IMR-90 (cell line): ENCODE measurements around the gene OR10A5. TPM values are rescaled to one million over a fixed set of nuclear protein-coding genes. Genes with fewer than 3 reads are reported as not detected.
A peak's percentile ranks its signal among the peaks of the same experiment; 100 is the strongest.
"Not testable (repeated sequence)": the region's sequence is repeated elsewhere in the genome, so short reads cannot be mapped to it uniquely, and the experiment has no call there.

ENCODE experiments used
- ATAC-seq: fragments of 200-7000 bp; cut with Tn5 transposase; 2 replicates; pipeline ENCODE4 v1.9.1; 2020; ENCODE audit warnings: low read depth, mild to moderate bottlenecking, moderate library complexity
- BruUV-seq: library from RNA; stranded (reverse); fragments of 400-500 nt; replicated peaks from 2 replicates; lab custom pipeline; 2021; lab: Mats Ljungman, UMichigan
- CTCF ChIA-PET: fragments of 300-600 bp; formaldehyde crosslinking; extraction: SDS; loops from one replicate; lab custom pipeline; 2021; ENCODE audit warnings: antibody characterized with exemption; lab: Yijun Ruan, JAX
- POLR2A ChIA-PET: fragments of 300-600 bp; sonication (Branson Sonifier 250); formaldehyde crosslinking; loops from one replicate; lab custom pipeline; 2022; ENCODE audit warnings: antibody characterized with exemption; ENCODE audit not compliant: unreplicated experiment; lab: Charles Lee
- DNase-seq: peaks from one replicate; pipeline ENCODE4 v3.0.0; 2013
- H2AFZ ChIP-seq: replicated peaks from 2 replicates; pipeline ENCODE3; 2013; ENCODE audit warnings: low read length, mild to moderate bottlenecking; ENCODE audit not compliant: poor library complexity
- H2AK5ac ChIP-seq: 2 replicates; pipeline ENCODE4 v1.6.1; 2013; ENCODE audit warnings: low read depth, low read length, inconsistent platforms
- H2AK9ac ChIP-seq: replicated peaks from 2 replicates; pipeline ENCODE3; 2013; ENCODE audit warnings: mild to moderate bottlenecking, low read depth, low read length, moderate library complexity; ENCODE audit not compliant: poor library complexity
- H2BK120ac ChIP-seq: 2 replicates; pipeline ENCODE4 v1.6.1; 2013; ENCODE audit warnings: low read depth, low read length, inconsistent platforms
- H2BK15ac ChIP-seq: 3 replicates; pipeline ENCODE4 v1.6.1; 2013; ENCODE audit warnings: low read depth, low read length, inconsistent platforms
- H2BK20ac ChIP-seq: 2 replicates; pipeline ENCODE4 v1.6.1; 2013; ENCODE audit warnings: low read depth, mild to moderate bottlenecking, inconsistent platforms, low read length, moderate library complexity
- H2BK5ac ChIP-seq: 2 replicates; pipeline ENCODE4 v1.6.1; 2013; ENCODE audit warnings: mild to moderate bottlenecking, low read depth, low read length, inconsistent platforms; ENCODE audit not compliant: poor library complexity, severe bottlenecking
- H3K14ac ChIP-seq: replicated peaks from 2 replicates; pipeline ENCODE4 v1.6.1; 2013; ENCODE audit warnings: low read depth, low read length, inconsistent platforms
- H3K18ac ChIP-seq: 2 replicates; pipeline ENCODE4 v1.6.1; 2013; ENCODE audit warnings: low read depth, low read length, control low read depth
- H3K23ac ChIP-seq: 2 replicates; pipeline ENCODE4 v1.6.1; 2013; ENCODE audit warnings: low read depth, low read length, inconsistent platforms
- H3K27ac ChIP-seq: 2 replicates; pipeline ENCODE4 v1.5.1; 2013; ENCODE audit warnings: mild to moderate bottlenecking, control low read depth, low read length; ENCODE audit not compliant: insufficient read depth
- H3K27me3 ChIP-seq: 2 replicates; pipeline ENCODE4 v1.6.1; 2013; ENCODE audit warnings: low read length; ENCODE audit not compliant: control insufficient read depth, insufficient read depth
- H3K36me3 ChIP-seq: 2 replicates; pipeline ENCODE4 v1.6.1; 2013; ENCODE audit warnings: low read length, mixed read lengths; ENCODE audit not compliant: control insufficient read depth, insufficient read depth
- H3K4ac ChIP-seq: 2 replicates; pipeline ENCODE4 v1.6.1; 2013; ENCODE audit warnings: low read depth, low read length, inconsistent platforms
- H3K4me1 ChIP-seq: 2 replicates; pipeline ENCODE4 v1.6.1; 2013; ENCODE audit warnings: low read length, mixed read lengths; ENCODE audit not compliant: control insufficient read depth, insufficient read depth
- H3K4me2 ChIP-seq: 2 replicates; pipeline ENCODE4 v1.6.1; 2013; ENCODE audit warnings: low read depth, mild to moderate bottlenecking, control low read depth, low read length, moderate library complexity
- H3K4me3 ChIP-seq: 2 replicates; pipeline ENCODE4 v1.5.1; 2013; ENCODE audit warnings: low read depth, mild to moderate bottlenecking, control low read depth, low read length, moderate library complexity; ENCODE audit not compliant: insufficient read depth
- H3K56ac ChIP-seq: 2 replicates; pipeline ENCODE4 v1.6.1; 2013; ENCODE audit warnings: low read length, inconsistent platforms; ENCODE audit not compliant: insufficient read depth; ENCODE audit errors: extremely low read depth
- H3K79me1 ChIP-seq, 2 experiments: 2 replicates each; pipeline ENCODE4 v1.6.1; 2013; ENCODE audit warnings: low read length in 2 of 2, inconsistent platforms in 1 of 2, low read depth in 1 of 2
- H3K9ac ChIP-seq: 2 replicates; pipeline ENCODE4 v1.6.1; 2013; ENCODE audit warnings: low read depth, low read length, control low read depth
- H3K9me1 ChIP-seq: 2 replicates; pipeline ENCODE4 v1.6.1; 2013; ENCODE audit warnings: low read length, inconsistent platforms; ENCODE audit not compliant: insufficient read depth
- H3K9me3 ChIP-seq: 2 replicates; pipeline ENCODE4 v1.6.1; 2013; ENCODE audit warnings: low read length; ENCODE audit not compliant: control insufficient read depth, insufficient read depth
- H4K20me1 ChIP-seq: 2 replicates; pipeline ENCODE4 v1.6.1; 2013; ENCODE audit warnings: low read length, inconsistent platforms; ENCODE audit not compliant: insufficient read depth
- H4K5ac ChIP-seq: 2 replicates; pipeline ENCODE4 v1.6.1; 2013; ENCODE audit warnings: mild to moderate bottlenecking, low read depth, low read length, control low read depth
- H4K8ac ChIP-seq, 2 experiments: 2 replicates each; pipeline ENCODE4 v1.6.1; 2013; ENCODE audit warnings: low read depth in 2 of 2, low read length in 2 of 2, control low read depth in 1 of 2, inconsistent platforms in 1 of 2
- H4K91ac ChIP-seq: 2 replicates; pipeline ENCODE4 v1.6.1; 2013; ENCODE audit warnings: low read depth, low read length, inconsistent platforms; ENCODE audit not compliant: insufficient read depth
- CEBPB ChIP-seq: IDR thresholded peaks from 2 replicates; pipeline ENCODE4 v1.6.1; 2012; ENCODE audit warnings: low read depth, low read length, improper control_type of control experiment
- MAFK ChIP-seq: IDR thresholded peaks from 2 replicates; pipeline ENCODE4 v1.6.1; 2012; ENCODE audit warnings: low read depth, low read length, improper control_type of control experiment
- WGBS, 2 experiments: methylation state at CpG; one replicate each; pipeline versions ENCODE4 v1.1.5 to v1.1.7; 2013; ENCODE audit warnings: missing lambda C conversion rate in 2 of 2; ENCODE audit not compliant: insufficient read length in 1 of 2; ENCODE audit errors: extremely low coverage in 2 of 2; 5-methylcytosine and 5-hydroxymethylcytosine counted together
- dilution Hi-C: fragments of 300-500 bp; cut with HindIII; formaldehyde crosslinking; loops from one replicate; pipeline ENCODE4 v1.14.3; 2018; ENCODE audit warnings: low sequenced_read_pairs; ENCODE audit not compliant: unreplicated experiment
- in situ Hi-C: fragments of 300-500 bp; cut with MboI; formaldehyde crosslinking; loops from 3 replicates; pipeline ENCODE4 v1.14.3; 2019; ENCODE audit warnings: low sequenced_read_pairs, inconsistent platforms, mixed read lengths
- intact Hi-C: fragments of 100-400 bp; cut with micrococcal nuclease; formaldehyde crosslinking; loops from 2 replicates; pipeline ENCODE4 v1.10.0; 2022
- polyA plus RNA-seq, 3 experiments: library from polyadenylated mRNA; depleted of rRNA; stranded (reverse); fragments of >200 nt; gene quantifications; 2 replicates each; pipeline ENCODE4 v1.2.3, GENCODE V29; 2012; ENCODE audit warnings: low replicate concordance in 1 of 3
- total RNA-seq: library from RNA; depleted of rRNA; stranded (reverse); fragments of >200 nt; gene quantifications from 2 replicates; pipeline ENCODE4 v1.2.3, GENCODE V29; 2012

OR10A5 gene
- total and polyA plus RNA-seq, 2 of the 4 experiments (the other 2 are of a cell fraction) = not detected

- Histone ChIP-seq H3K56ac (no peak overlapping the region), H3K4ac (no peak overlapping the region), H3K4me3 (no peak overlapping the region), H4K8ac (no peak overlapping the region), H4K20me1 (no peaks in the 10 kb centered on the region), H3K4me2 (no peak overlapping the region), H3K36me3 (no peaks in the 10 kb centered on the region), H4K91ac (no peak overlapping the region), H3K9me1 (no peaks in the 10 kb centered on the region), H3K14ac (no peak overlapping the region), H3K27me3 (no peaks in the 10 kb centered on the region), H3K9ac (no peak overlapping the region), H4K5ac (no peak overlapping the region), H2BK120ac (no peak overlapping the region), H2AFZ (no peak overlapping the region), H3K27ac (no peak overlapping the region), H3K9me3 (no peaks in the 10 kb centered on the region), H2BK15ac (no peak overlapping the region), H2AK5ac (no peak overlapping the region), H3K23ac (no peak overlapping the region), H3K79me1 (no peaks in the 10 kb centered on the region), H2AK9ac (no peak overlapping the region), H3K4me1 (no peaks in the 10 kb centered on the region), H3K18ac (no peak overlapping the region), H2BK5ac (no peak overlapping the region), H2BK20ac (no peak overlapping the region)
- intact Hi-C loops = no loop called here
- ChIA-PET CTCF (interaction anchor here (1.2 kb wide), 1 partner anchor 70 kb away, joined by 3 read pairs; no protein-coding TSS in a partner anchor), POLR2A (no interaction called here)
- dilution Hi-C loops = no loop called here
- TF ChIP-seq MAFK (peak; percentile 90), CEBPB (no peak)
- DNase-seq = no peak
- ATAC-seq = no peak
- no TSS peak for BruUV-seq
- in situ Hi-C loops = no loop called here
These were observed 37.3 kb downstream of the OR10A5 start for GRCh38 chr11:6882751-6883150.

- no CpG with 5 or more reads among the region's 5 CpGs for WGBS, 2 experiments
- POLR2A ChIA-PET, in situ Hi-C loops, H2BK20ac ChIP-seq, H3K18ac ChIP-seq, DNase-seq, H3K79me1 ChIP-seq, H3K9me3 ChIP-seq, H2BK15ac ChIP-seq, H4K5ac ChIP-seq, H3K14ac ChIP-seq, H2BK5ac ChIP-seq, H4K8ac ChIP-seq, dilution Hi-C loops, H3K23ac ChIP-seq, H3K56ac ChIP-seq, H3K9ac ChIP-seq, H3K27ac ChIP-seq, H2AK9ac ChIP-seq, H3K36me3 ChIP-seq, H3K4ac ChIP-seq, CTCF ChIA-PET, H2AK5ac ChIP-seq, H2AFZ ChIP-seq, H3K4me3 ChIP-seq, H3K4me1 ChIP-seq, H3K4me2 ChIP-seq, H4K20me1 ChIP-seq, H2BK120ac ChIP-seq, H3K27me3 ChIP-seq, H4K91ac ChIP-seq, H3K9me1 ChIP-seq, BruUV-seq, ATAC-seq, intact Hi-C loops: not testable (repeated sequence)
These were observed 42.2 kb downstream of the OR10A5 start for GRCh38 chr11:6887711-6888110.
